Activated naive CD8-positive, alpha-beta T cell treated with anti-CD3 and anti-CD28 coated beads, Interleukin-2, amount 10 ng/mL, durations not matched to agents 7 days and 5 days (primary cell): ENCODE results near the gene INPP5A. TPM values are rescaled to one million over a fixed set of nuclear protein-coding genes. Genes with fewer than 3 reads are reported as not detected.

ENCODE experiments used
- ATAC-seq: fragments of 150-1000 bp; cut with Tn5 transposase; one replicate; pipeline ENCODE4 v1.10.0; 2021; ENCODE audit warnings: low read depth, moderate library complexity
- POLR2A ChIA-PET: fragments of 350-600 bp; sonication (Branson Sonifier 250); formaldehyde crosslinking; loops from one replicate; lab custom pipeline; 2021; ENCODE audit warnings: antibody characterized with exemption; lab: Charles Lee
- DNase-seq: peaks from one replicate; pipeline ENCODE4 v3.0.0; 2021
- H3K27ac Mint-ChIP-seq: one replicate; pipeline ENCODE4 v1.8.0; 2022; ENCODE audit warnings: mild to moderate bottlenecking, mixed read lengths
- H3K27me3 Mint-ChIP-seq: one replicate; pipeline ENCODE4 v1.8.0; 2022; ENCODE audit warnings: mild to moderate bottlenecking, moderate library complexity, mixed read lengths
- H3K36me3 Mint-ChIP-seq: one replicate; pipeline ENCODE4 v1.8.0; 2021; ENCODE audit warnings: mild to moderate bottlenecking, mixed read lengths
- H3K4me1 Mint-ChIP-seq: one replicate; pipeline ENCODE4 v1.8.0; 2021; ENCODE audit warnings: mixed read lengths
- H3K4me3 Mint-ChIP-seq: one replicate; pipeline ENCODE4 v1.8.0; 2022; ENCODE audit warnings: mild to moderate bottlenecking, moderate library complexity, mixed read lengths
- H3K9me3 Mint-ChIP-seq: one replicate; pipeline ENCODE4 v1.8.0; 2021; ENCODE audit warnings: mixed read lengths
- total RNA-seq, 2 experiments: library from RNA; stranded (reverse); gene quantifications; one replicate each; pipeline ENCODE4 v1.2.3, GENCODE V29; 2021

Gene INPP5A
- total RNA-seq, 2 experiments from 2014 or later: 14.1 to 15.7 TPM

DNA sequence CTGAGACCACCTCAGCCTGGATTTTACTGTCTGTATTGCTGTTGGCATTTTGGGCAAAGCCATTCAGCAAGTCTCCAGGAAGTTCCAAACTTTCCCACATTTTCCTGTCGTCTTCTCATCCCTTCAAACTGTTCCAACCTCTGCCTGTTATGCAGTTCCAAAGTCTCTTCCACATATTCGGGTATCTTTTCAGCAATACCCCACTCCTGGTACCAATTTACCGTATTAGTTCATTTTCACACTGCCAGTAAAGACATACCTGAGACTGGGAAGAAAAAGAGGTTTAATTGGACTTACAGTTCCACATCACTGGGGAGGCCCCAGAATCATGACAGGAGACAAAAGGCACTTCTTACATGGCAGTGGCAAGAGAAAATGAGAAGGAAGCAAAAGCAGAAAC lies 62.8 kb downstream of the INPP5A start:
- POLR2A ChIA-PET: no interaction called here

DNA sequence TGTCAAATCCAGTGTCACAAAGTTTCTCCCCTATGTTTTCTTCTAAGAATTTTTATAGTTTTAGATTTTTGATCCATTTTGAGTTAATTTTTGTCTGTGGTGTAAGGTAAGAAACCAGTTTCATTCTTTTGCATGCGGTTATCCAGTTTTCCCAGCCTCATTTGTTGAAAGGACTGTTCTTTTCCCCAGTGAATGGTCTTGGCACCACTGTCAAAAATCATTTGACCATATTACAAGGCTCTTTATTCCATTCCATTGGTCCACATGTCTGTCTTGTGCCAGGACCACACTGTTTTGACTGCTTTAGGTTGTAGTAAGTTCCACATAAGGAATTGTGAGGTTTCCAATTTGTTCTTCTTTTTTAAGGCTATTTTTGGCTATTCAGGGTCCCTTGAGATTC lies 64.0 kb downstream of the INPP5A start:
- H3K4me1 Mint-ChIP-seq: no peaks in the 10 kb centered on the region
- POLR2A ChIA-PET: no interaction called here
- no peak for ATAC-seq

More for the DNA sequence above, 62.8 kb downstream of the INPP5A start:
- Mint-ChIP-seq H3K27ac (no peak overlapping the region), H3K9me3 (peaks cover 35% of the 10 kb centered on the region), H3K4me3 (no peak overlapping the region), H3K36me3 (peaks cover 29% of the 10 kb centered on the region), H3K4me1 (no peaks in the 10 kb centered on the region), H3K27me3 (no peaks in the 10 kb centered on the region)
- DNase-seq: no peak
- no peak for ATAC-seq

DNA sequence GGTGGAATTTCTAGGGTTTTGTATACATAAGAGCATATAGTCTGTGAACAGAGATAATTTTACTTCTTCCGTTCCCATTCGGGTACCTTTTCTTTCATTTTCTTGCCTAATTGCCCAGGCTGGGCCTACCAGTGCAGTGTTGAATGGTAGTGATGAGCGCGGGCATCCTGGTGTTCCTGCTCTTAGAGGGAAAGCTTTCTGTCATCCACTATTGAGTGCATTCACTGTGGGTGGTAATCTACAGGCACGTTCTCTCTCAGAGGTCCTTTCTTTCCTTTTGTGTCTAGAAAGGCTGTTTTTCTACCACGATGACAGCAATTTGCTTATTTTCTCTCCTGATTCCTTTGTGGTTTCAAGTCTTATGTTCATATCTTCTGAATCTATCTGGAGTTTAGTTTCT lies 65.0 kb downstream of the INPP5A start:
- no peaks in the 10 kb centered on the region for H3K4me1 Mint-ChIP-seq
- peaks cover 25% of the 10 kb centered on the region for H3K36me3 Mint-ChIP-seq
- ATAC-seq (no peak), DNase-seq (no peak)
- no peaks in the 10 kb centered on the region for H3K27me3 Mint-ChIP-seq
- H3K4me3 Mint-ChIP-seq: no peak overlapping the region
- peaks cover 31% of the 10 kb centered on the region for H3K9me3 Mint-ChIP-seq
- H3K27ac Mint-ChIP-seq: no peak overlapping the region
- POLR2A ChIA-PET: no interaction called here

More for the DNA sequence above, 64.0 kb downstream of the INPP5A start:
- Mint-ChIP-seq H3K4me3 (no peak overlapping the region), H3K9me3 (peaks cover 35% of the 10 kb centered on the region), H3K27ac (no peak overlapping the region), H3K36me3 (peaks cover 29% of the 10 kb centered on the region), H3K27me3 (no peaks in the 10 kb centered on the region)
- no peak for DNase-seq

DNA sequence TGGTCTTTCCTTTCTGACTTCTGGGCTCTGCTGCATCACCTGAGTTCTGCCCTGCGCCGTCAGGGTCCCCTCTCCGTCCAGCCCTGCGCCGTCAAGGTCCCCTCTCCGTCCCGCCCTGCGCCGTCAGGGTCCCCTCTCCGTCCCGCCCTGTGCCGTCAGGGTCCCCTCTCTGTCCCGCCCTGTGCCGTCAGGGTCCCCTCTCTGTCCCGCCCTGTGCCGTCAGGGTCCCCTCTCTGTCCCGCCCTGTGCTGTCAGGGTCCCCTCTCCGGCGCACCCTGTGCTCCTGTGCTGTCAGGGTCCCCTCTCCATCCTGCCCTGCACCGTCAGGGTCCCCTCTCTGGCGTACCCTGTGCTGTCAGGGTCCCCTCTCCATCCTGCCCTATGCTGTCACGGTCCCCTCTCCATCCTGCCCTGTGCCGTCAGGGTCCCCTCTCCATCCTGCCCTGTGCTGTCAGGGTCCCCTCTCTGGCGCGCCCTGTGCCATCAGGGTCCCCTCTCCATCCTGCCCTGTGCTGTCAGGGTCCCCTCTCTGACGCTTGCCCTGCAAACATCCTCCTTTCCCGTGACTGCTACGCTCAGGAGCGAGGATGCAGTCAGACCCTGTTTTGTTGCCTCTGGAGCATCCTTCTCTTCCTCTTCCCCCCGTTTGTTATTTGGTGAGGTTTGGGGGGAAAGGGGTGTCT lies 66.4 kb downstream of the INPP5A start:
- Mint-ChIP-seq H3K4me1 (no peaks in the 10 kb centered on the region), H3K4me3 (no peak overlapping the region)
- no peak for ATAC-seq

DNA sequence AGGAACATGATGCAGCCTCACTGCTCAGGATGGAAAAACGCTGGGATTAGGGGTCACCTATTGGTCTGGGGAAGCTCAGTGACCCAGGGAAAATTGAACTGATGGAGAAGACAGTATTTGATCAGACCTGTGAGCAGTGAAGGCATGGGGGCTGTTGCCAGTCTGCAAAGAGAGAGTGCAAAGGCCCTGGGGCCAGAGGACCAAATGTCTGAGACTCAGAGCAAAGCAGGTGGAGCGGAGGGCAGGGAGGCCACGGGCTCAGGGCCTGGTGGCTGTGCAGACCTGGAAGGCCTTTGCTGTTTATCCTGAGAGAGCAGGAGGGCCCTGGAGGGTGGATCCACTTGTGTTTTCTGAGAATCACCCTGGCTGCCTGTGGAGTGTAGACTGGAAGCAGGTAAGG lies 67.1 kb downstream of the INPP5A start:
- DNase-seq (no peak), ATAC-seq (no peak)
- Mint-ChIP-seq H3K27me3 (no peaks in the 10 kb centered on the region), H3K9me3 (peaks cover 19% of the 10 kb centered on the region), H3K36me3 (peaks cover 17% of the 10 kb centered on the region), H3K27ac (no peak overlapping the region), H3K4me3 (no peak overlapping the region), H3K4me1 (no peaks in the 10 kb centered on the region)
- POLR2A ChIA-PET: no interaction called here

More for the DNA sequence above, 66.4 kb downstream of the INPP5A start:
- peaks cover 22% of the 10 kb centered on the region for H3K9me3 Mint-ChIP-seq
- DNase-seq: no peak
- POLR2A ChIA-PET: no interaction called here
- peaks cover 17% of the 10 kb centered on the region for H3K36me3 Mint-ChIP-seq
- H3K27me3 Mint-ChIP-seq: no peaks in the 10 kb centered on the region
- H3K27ac Mint-ChIP-seq: no peak overlapping the region

DNA sequence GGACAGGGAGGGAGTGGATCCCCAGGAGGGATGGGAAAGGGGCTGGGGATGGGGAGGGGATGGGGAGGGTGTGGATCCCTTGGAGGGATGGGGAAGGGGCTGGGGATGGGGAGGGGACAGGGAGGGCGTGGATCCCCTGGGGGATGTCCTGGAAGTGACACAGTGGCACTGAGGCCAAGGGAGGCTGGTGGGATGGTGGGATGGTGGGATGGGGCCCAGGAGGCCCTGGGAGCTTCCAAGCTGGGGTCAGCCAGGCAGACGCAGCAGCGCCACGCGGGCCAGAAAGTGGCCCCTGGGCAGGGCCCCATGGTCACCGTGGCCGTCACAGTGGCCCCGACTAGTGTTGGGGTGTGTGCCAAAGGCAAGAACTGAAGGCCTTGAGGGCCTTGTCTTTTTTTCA lies 67.8 kb downstream of the INPP5A start:
- Mint-ChIP-seq H3K4me3 (no peak overlapping the region), H3K27me3 (no peaks in the 10 kb centered on the region), H3K27ac (no peak overlapping the region), H3K4me1 (no peaks in the 10 kb centered on the region), H3K9me3 (peaks cover 15% of the 10 kb centered on the region), H3K36me3 (peaks cover 13% of the 10 kb centered on the region)
- ATAC-seq (no peak), DNase-seq (no peak)
- POLR2A ChIA-PET: no interaction called here

DNA sequence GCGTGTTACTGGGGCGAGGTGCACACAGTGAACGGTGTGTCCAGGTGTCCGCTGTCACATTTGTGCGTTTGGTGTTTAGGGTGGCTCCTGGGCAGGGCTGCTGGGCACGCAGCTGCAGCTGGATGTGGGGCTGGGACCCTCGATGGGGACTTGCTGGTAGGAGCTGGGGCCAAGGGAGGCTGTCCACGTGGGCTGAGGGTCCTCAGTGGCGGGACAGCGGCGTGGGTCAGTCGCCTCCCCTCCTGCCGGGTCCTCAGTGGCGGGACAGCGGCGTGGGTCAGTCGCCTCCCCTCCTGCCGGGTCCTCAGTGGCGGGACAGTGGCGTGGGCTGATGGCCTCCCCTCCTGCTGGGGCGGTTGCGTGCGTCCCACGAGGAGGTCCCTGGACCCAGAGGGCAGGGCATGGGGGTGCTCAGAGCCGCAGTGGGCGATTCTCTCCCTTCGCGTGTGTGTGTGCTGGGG lies 68.5 kb downstream of the INPP5A start:
- Mint-ChIP-seq H3K4me3 (no peak overlapping the region), H3K4me1 (peaks cover 3% of the 10 kb centered on the region), H3K27ac (no peak overlapping the region), H3K9me3 (peaks cover 11% of the 10 kb centered on the region), H3K36me3 (peaks cover 11% of the 10 kb centered on the region), H3K27me3 (no peaks in the 10 kb centered on the region)
- ATAC-seq (no peak), DNase-seq (no peak)
- POLR2A ChIA-PET: no interaction called here

DNA sequence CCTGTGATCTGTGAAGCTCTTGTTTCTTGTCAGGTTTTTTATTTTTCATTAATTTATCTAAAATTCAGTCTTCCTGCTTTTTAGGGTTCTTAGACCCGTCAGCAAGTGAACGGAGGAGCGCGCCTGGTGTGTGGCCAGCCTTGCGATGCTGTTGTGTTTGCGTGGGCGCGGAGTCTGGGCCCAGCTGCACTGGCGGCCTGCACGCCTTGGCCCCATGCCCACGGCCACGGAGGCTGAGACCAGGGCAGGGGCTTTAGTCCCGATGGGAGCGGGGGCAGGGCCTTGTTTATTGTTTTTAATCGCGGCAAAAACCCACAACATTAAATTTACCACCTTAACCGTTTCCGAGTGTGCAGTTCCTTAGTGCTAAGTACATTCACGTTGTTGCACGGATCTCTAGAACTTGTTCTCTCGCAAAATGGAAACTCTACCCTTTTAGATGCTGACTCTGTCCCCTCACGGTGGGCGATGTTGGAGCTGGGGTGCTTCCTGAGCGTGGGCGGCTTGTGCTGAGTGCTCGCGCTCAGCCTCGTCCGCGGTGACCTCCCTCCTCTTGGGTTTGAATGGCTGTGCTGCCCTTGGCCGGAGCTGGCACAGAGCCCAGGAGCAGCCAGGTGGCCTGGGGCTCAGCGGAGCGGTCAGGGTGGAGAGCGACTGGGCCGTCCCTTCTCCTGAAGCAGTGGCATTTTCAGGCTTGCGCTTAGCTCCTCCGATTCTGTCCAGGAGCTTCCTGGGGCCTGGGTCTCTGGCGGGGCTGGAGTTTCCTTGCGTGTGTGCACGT lies 69.1 kb downstream of the INPP5A start:
- ATAC-seq: no peak
- H3K4me1 Mint-ChIP-seq: peaks cover 3% of the 10 kb centered on the region
- no peak for DNase-seq

DNA sequence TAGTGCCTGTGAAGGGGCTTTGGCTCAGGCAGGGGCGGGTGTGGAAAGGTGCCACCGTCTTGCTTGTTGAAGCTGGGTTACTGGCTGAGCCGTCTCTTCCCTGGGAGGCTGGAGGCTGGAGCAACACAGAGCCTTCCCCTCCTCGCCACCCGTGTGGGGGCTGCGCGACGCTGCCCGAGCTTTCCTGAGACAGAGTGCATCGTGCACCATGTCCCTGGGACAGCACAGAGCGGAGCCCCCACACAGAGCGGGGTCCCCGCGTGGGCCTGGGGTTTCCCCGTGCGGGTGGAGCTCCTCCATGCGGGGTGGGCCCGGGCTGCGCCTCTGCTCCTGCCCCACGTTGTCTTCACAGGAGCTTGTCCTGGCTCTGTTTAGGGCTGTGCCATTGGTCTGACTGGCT lies 69.9 kb downstream of the INPP5A start:
- ATAC-seq: no peak

More for the DNA sequence above, 69.1 kb downstream of the INPP5A start:
- peaks cover 6% of the 10 kb centered on the region for H3K36me3 Mint-ChIP-seq
- peaks cover 9% of the 10 kb centered on the region for H3K9me3 Mint-ChIP-seq
- POLR2A ChIA-PET: no interaction called here
- no peaks in the 10 kb centered on the region for H3K27me3 Mint-ChIP-seq
- no peak overlapping the region for H3K4me3 Mint-ChIP-seq
- no peak overlapping the region for H3K27ac Mint-ChIP-seq

DNA sequence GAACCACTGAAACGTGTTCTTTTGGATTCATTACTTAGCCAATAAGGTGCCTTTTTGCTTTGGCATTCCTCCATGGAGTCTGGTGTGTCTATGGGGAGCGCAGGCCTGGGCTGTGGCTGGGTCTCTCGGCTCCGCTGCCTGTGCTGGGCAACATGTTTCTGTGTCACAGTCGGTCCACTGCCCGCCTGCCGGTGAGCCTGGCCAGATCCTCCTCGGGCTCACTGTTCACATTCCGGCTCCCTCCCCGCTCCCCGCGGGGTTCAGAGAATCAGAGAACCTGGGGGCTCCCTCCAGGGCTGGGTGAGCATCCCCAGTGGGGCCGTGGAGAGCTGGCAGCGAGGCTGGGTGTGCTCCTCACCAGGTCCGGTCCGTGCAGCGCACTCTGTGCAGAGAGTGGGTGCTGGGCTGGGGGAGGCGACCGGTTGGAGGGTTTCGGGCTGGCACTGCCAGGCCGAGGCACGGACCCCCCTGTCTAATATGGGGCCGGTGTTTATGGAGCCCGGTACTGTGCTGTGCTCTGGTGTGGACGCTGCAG lies 70.4 kb downstream of the INPP5A start:
- H3K9me3 Mint-ChIP-seq: peaks cover 8% of the 10 kb centered on the region
- POLR2A ChIA-PET: interaction anchor here (0.5 kb wide), 1 partner anchor 15 kb away, joined by 3 read pairs; no protein-coding TSS in a partner anchor
- no peak overlapping the region for H3K27ac Mint-ChIP-seq
- peaks cover 5% of the 10 kb centered on the region for H3K36me3 Mint-ChIP-seq
- ATAC-seq: no peak
- DNase-seq: no peak
- no peak overlapping the region for H3K4me3 Mint-ChIP-seq
- H3K4me1 Mint-ChIP-seq: peaks cover 5% of the 10 kb centered on the region
- H3K27me3 Mint-ChIP-seq: no peaks in the 10 kb centered on the region

More for the DNA sequence above, 69.9 kb downstream of the INPP5A start:
- Mint-ChIP-seq H3K9me3 (peaks cover 9% of the 10 kb centered on the region), H3K36me3 (peaks cover 7% of the 10 kb centered on the region), H3K4me3 (no peak overlapping the region), H3K27me3 (no peaks in the 10 kb centered on the region), H3K27ac (no peak overlapping the region), H3K4me1 (peaks cover 5% of the 10 kb centered on the region)
- no peak for DNase-seq
- POLR2A ChIA-PET: interaction anchor here (0.5 kb wide), 1 partner anchor 14 kb away, joined by 3 read pairs; no protein-coding TSS in a partner anchor

DNA sequence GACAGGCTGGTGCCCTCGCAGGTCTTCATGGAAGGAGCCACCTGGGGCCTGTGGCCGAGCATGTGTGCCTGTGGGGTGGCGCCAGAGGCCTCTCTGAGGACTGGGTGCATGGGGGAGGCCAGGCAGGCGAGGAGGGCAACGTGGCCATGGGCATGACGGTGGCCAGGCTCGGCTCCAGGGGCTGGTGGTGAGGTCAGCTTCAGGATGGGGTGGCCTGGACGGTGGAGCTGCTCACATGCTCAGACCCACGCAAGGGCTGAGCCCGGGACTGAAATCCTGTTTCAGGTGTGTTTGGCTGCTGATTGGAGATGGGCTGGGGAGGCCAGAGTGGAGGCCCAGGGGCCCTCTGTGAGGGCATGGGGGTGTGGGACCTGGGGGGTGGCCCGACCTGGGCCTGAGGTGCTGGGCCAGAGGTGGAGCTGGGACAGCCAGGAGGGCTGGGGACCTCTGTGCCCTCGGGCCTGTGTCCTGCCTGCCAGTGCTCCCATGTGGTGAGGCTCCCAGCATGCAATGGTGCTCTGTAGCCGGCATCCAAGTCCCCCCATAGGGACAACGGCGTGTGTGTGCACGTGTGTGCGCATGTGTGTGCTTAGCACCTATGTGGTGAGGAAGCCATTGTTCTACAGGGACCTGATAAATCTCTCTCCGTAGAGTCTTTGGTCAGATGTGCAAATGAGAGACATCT lies 71.1 kb downstream of the INPP5A start:
- Mint-ChIP-seq H3K36me3 (peaks cover 5% of the 10 kb centered on the region), H3K9me3 (peaks cover 7% of the 10 kb centered on the region), H3K4me1 (peaks cover 5% of the 10 kb centered on the region), H3K27ac (no peak overlapping the region), H3K4me3 (no peak overlapping the region), H3K27me3 (no peaks in the 10 kb centered on the region)
- POLR2A ChIA-PET: no interaction called here
- DNase-seq (no peak), ATAC-seq (no peak)

DNA sequence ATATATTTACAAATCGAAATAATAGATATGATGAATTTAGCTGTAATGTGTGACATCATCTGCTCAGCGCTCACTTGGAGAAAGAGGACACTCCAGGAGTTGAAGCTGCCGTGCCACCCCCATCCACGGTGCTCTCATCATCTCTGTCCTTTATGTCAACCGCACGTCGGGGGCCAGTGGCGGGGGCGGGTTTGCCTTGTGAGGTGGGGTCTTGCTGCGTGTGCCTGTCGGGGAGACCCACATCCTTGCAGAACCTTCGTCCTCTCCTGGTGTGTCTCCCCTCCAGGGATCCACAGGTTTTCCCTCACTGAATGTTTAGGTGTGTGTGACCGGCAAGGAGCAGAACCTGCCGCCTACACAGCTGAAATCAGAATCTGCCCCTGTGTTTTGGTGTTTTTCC lies 71.6 kb downstream of the INPP5A start:
- DNase-seq: no peak

DNA sequence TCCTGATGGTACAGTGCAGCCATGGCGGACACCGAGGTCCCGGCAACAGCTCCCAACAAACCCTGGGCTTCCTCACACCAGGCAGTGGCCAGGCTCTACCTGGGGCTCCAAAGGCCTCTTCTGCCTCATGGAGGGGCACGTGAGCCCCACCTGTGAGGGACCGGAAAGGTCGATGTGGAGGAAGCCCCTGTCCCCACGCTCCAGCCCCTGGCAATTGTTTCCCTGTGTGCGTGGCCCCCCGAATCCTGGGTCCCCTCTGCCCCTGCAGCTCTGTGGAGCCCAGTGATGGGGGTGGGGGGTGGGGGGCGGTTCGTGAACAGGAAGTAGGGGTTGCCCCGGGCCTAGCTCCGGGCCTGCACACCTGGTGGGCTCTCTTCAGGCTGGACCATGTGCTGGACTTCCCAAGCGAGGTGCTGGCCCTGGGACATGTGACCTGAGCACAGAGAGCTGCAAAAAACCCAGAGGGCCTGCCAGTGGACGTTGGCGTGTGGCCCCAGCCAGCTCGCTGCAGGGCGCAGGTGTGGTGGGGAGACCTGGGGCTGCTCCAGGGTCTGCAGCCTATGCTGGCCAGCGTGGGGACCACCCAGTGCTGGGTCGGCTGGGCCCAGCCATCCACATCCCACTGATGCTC lies 72.6 kb downstream of the INPP5A start:
- DNase-seq: no peak
- H3K4me1 Mint-ChIP-seq: peaks cover 5% of the 10 kb centered on the region
- H3K27ac Mint-ChIP-seq: no peak overlapping the region

More for the DNA sequence above, 71.6 kb downstream of the INPP5A start:
- ATAC-seq: no peak
- no peaks in the 10 kb centered on the region for H3K27me3 Mint-ChIP-seq
- H3K27ac Mint-ChIP-seq: no peak overlapping the region
- peaks cover 9% of the 10 kb centered on the region for H3K36me3 Mint-ChIP-seq
- H3K4me1 Mint-ChIP-seq: peaks cover 5% of the 10 kb centered on the region
- no peak overlapping the region for H3K4me3 Mint-ChIP-seq
- POLR2A ChIA-PET: no interaction called here
- peaks cover 6% of the 10 kb centered on the region for H3K9me3 Mint-ChIP-seq

More for the DNA sequence above, 72.6 kb downstream of the INPP5A start:
- ATAC-seq: no peak
- H3K36me3 Mint-ChIP-seq: peaks cover 12% of the 10 kb centered on the region
- peaks cover 2% of the 10 kb centered on the region for H3K9me3 Mint-ChIP-seq
- no peaks in the 10 kb centered on the region for H3K27me3 Mint-ChIP-seq
- no peak overlapping the region for H3K4me3 Mint-ChIP-seq
- POLR2A ChIA-PET: no interaction called here
